ENCODE data around the gene MACROH2A2.

DNA sequence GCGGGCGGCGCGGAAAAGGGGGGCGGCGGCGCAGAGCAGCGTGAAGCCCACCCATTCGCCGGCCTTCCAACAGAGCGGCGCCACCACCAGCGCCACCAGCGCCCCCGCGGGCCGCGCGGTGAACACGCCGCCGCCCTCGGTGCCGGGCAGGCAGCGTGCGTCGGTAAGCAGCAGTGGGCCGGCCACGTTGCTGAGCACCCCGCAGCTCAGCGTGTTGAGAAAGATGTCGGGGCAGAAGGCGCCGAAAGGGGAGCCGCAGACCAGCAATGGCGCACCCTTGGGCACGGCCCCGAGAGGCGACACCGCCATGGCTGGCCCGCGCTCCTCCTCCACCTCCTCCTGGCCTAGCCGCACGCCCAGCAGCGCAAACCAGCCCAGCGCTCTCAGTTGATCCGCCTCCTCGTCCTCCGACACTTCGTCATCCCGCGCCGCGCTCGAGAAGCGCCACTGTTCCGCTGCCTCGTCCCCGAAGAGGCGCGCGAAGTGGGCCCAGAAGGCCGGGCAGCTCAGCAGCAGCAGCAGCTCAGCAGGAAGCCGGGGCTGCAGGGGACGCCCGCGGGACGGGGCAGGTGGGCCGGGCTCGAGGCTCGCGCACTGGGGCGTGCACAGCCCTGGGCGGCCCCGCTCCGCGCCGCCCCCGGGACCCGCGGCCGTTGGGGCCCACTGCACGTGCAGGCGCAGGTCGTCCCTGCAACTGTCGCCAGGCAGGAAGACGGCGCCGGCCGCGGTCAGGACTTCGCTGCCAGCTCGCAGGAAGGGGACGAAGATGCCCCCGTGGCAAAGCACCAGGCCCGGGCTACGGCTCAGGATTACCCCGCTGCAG is 93.2 kb downstream of the MACROH2A2 start:
- TF ChIP-seq, protein P1, sequence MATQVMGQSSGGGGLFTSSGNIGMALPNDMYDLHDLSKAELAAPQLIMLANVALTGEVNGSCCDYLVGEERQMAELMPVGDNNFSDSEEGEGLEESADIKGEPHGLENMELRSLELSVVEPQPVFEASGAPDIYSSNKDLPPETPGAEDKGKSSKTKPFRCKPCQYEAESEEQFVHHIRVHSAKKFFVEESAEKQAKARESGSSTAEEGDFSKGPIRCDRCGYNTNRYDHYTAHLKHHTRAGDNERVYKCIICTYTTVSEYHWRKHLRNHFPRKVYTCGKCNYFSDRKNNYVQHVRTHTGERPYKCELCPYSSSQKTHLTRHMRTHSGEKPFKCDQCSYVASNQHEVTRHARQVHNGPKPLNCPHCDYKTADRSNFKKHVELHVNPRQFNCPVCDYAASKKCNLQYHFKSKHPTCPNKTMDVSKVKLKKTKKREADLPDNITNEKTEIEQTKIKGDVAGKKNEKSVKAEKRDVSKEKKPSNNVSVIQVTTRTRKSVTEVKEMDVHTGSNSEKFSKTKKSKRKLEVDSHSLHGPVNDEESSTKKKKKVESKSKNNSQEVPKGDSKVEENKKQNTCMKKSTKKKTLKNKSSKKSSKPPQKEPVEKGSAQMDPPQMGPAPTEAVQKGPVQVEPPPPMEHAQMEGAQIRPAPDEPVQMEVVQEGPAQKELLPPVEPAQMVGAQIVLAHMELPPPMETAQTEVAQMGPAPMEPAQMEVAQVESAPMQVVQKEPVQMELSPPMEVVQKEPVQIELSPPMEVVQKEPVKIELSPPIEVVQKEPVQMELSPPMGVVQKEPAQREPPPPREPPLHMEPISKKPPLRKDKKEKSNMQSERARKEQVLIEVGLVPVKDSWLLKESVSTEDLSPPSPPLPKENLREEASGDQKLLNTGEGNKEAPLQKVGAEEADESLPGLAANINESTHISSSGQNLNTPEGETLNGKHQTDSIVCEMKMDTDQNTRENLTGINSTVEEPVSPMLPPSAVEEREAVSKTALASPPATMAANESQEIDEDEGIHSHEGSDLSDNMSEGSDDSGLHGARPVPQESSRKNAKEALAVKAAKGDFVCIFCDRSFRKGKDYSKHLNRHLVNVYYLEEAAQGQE (IDR thresholded peaks at IDR 0.05; ENCODE audit: borderline replicate concordance in 1 of 2, low read depth in 1 of 2, low read length in 2 of 2), result no peak
- TF ChIP-seq KAT2B (IDR thresholded peaks at IDR 0.05; ENCODE audit: borderline replicate concordance, low read depth, low read length) (no peak), SUZ12 (IDR thresholded peaks at IDR 0.05; ENCODE audit: low read depth, low read length) (no peak), MAFK (conservative IDR thresholded peaks at IDR 0.05 in 1 of 2, IDR thresholded peaks at IDR 0.05 in 1 of 2; ENCODE audit: low read length in 2 of 2) (no peak), POLR2AphosphoS5 (IDR thresholded peaks at IDR 0.05; ENCODE audit: low read depth, low read length) (no peak)
